ENCODE measurements around the gene ENTPD8. TPM values are rescaled to one million over a fixed set of nuclear protein-coding genes. Genes with fewer than 3 reads are reported as not detected.

Gene ENTPD8
- total RNA-seq, 1 experiment from 2014 or later: 5.4 TPM

DNA sequence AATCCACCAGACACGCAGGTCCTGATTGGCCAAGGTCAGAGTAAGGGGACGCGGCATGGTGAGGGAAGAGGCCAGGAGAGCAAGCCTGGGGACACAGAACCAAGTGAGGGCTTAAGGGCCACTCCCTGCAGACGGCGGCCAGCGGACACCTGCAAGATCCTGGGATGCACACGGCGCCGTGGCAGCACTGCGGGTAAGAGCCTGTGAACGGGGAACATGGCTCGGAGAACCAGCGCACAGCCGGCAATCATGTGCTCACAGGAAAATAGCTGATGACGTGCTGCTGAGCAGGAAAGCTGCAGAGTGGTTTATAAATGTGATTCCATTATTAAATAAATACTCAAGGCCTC is 45.0 kb upstream of the ENTPD8 start:
- no TSS peak for BruUV-seq (replicated peaks)
- Histone ChIP-seq H3K9me3 (ENCODE audit: insufficient read depth, low read depth) (no peaks in the 10 kb centered on the region), H3K4me3 (no peak overlapping the region), H4K20me1 (ENCODE audit: insufficient read depth) (no peaks in the 10 kb centered on the region), H3K27me3 (ENCODE audit: insufficient read depth, low read depth) (no peaks in the 10 kb centered on the region), H2AFZ (no peak overlapping the region), H3F3A (ENCODE audit: insufficient read depth, low read depth) (peaks cover 13% of the 10 kb centered on the region), H3K4me2 (no peak overlapping the region), H3K79me2 (ENCODE audit: low read depth) (no peaks in the 10 kb centered on the region), H3K27ac (no peak overlapping the region), H3K36me3 (ENCODE audit: low read depth) (no peaks in the 10 kb centered on the region), H3K9me2 (ENCODE audit: insufficient read depth) (no peaks in the 10 kb centered on the region), H3K4me1 (replicated peaks; ENCODE audit: insufficient read depth) (peaks cover 17% of the 10 kb centered on the region)
- ChIA-PET POLR2A (ENCODE audit: unreplicated experiment) (no interaction called here), CTCF (no interaction called here)
- TF ChIP-seq, protein P1, sequence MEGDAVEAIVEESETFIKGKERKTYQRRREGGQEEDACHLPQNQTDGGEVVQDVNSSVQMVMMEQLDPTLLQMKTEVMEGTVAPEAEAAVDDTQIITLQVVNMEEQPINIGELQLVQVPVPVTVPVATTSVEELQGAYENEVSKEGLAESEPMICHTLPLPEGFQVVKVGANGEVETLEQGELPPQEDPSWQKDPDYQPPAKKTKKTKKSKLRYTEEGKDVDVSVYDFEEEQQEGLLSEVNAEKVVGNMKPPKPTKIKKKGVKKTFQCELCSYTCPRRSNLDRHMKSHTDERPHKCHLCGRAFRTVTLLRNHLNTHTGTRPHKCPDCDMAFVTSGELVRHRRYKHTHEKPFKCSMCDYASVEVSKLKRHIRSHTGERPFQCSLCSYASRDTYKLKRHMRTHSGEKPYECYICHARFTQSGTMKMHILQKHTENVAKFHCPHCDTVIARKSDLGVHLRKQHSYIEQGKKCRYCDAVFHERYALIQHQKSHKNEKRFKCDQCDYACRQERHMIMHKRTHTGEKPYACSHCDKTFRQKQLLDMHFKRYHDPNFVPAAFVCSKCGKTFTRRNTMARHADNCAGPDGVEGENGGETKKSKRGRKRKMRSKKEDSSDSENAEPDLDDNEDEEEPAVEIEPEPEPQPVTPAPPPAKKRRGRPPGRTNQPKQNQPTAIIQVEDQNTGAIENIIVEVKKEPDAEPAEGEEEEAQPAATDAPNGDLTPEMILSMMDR (conservative IDR thresholded peaks at IDR 0.05): no peak
- no peak for TF ChIP-seq EZH2 (IDR thresholded peaks at IDR 0.05; ENCODE audit: low read depth)
- DNase-seq: no peak
- intact Hi-C loops (cut with micrococcal nuclease; ENCODE audit: unreplicated experiment): no loop called here

DNA sequence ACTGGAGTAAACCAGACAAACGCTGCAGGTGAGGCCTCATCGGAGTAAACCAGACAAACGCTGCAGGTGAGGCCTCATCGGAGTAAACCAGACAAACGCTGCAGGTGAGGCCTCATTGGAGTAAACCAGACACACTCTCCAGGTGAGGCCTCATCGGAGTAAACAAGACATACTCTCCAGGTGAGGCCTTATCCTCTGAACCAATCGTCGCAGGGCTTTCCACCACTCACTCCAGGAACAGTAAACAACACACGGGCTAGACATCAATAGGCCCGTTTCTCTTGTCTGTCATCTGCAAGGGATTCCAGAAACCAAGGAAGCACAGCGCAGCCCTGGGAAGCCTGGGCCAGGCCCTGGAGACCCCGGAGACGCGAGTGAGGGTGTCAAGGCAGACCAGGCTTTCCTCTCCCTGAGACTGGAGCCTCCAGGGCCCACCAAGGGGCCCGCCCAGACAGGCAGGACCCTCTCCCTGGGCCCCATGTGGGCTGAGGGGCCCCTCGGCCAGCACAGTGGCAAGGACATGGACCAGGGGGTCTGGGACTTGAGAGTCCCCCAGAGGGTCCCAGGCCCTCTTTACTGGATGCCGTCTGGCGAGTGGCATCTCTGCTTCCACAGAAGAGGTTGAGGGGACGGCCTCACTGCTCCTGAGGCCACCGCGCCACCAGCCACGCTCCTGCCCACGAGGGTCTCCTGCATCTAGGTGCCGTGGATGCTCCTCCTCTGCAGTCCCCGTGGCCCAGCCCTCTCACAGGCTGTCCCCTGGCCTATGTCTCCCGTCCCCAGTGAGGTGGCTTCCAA is 44.4 kb upstream of the ENTPD8 start:
- no peaks in the 10 kb centered on the region for H3K27me3 ChIP-seq (ENCODE audit: insufficient read depth, low read depth)
- no peaks in the 10 kb centered on the region for H4K20me1 ChIP-seq (ENCODE audit: insufficient read depth)
- no peaks in the 10 kb centered on the region for H3K9me2 ChIP-seq (ENCODE audit: insufficient read depth)
- ChIA-PET CTCF (no interaction called here), POLR2A (ENCODE audit: unreplicated experiment) (no interaction called here)
- no peak overlapping the region for H3K4me2 ChIP-seq
- BruUV-seq (replicated peaks): no TSS peak
- no peaks in the 10 kb centered on the region for H3K9me3 ChIP-seq (ENCODE audit: insufficient read depth, low read depth)
- no peak for DNase-seq
- TF ChIP-seq, protein P1 (conservative IDR thresholded peaks at IDR 0.05): no peak
- no peak for TF ChIP-seq EZH2 (IDR thresholded peaks at IDR 0.05; ENCODE audit: low read depth)
- H3K79me2 ChIP-seq (ENCODE audit: low read depth): no peaks in the 10 kb centered on the region
- H3F3A ChIP-seq (ENCODE audit: insufficient read depth, low read depth): peaks cover 13% of the 10 kb centered on the region
- H3K4me1 ChIP-seq (replicated peaks; ENCODE audit: insufficient read depth): peaks cover 17% of the 10 kb centered on the region
- H3K36me3 ChIP-seq (ENCODE audit: low read depth): no peaks in the 10 kb centered on the region
- intact Hi-C loops (cut with micrococcal nuclease; ENCODE audit: unreplicated experiment): no loop called here
- no peak overlapping the region for H3K4me3 ChIP-seq
- H2AFZ ChIP-seq: no peak overlapping the region
- no peak overlapping the region for H3K27ac ChIP-seq

DNA sequence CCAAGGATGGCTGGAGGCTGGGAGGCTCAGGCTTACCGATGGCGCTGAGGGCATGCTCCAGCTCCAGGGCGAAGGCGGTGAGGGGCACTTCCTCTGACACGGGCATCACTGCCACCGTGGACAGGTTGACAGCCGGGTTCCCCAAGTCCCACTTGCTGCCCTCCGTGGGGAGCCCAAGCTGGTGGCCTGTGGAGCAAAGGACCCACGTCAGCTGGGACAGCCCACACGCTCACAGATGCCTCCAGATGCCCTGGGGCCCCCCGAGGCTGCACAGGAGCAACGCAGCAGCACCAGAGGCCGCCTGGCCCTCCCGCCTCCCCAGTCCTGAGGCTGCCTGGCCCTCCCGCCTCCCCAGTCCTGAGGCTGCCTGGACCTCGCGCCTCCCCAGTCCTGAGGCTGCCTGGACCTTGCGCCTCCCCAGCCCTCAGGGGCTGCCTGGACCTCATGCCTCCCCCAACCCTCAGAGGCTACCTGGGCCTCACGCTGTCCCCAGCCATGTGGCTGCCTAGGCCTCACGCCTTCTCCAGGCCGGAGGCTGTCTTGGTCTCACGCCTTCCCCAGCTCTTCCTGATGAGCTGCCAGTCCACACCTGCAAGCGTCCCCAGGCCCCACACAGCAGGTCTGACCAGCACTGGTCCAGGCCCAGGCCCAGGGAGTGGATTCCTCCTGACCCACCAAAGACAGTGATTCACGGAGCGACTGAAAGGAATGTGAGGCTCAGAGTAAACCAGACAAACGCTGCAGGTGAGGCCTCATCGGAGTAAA is 43.6 kb upstream of the ENTPD8 start:
- H3K4me2 ChIP-seq: no peak overlapping the region
- no peak overlapping the region for H3K27ac ChIP-seq
- intact Hi-C loops (cut with micrococcal nuclease; ENCODE audit: unreplicated experiment): no loop called here
- H3K4me1 ChIP-seq (replicated peaks; ENCODE audit: insufficient read depth): peaks cover 17% of the 10 kb centered on the region
- H3F3A ChIP-seq (ENCODE audit: insufficient read depth, low read depth): peaks cover 13% of the 10 kb centered on the region
- no peaks in the 10 kb centered on the region for H3K9me3 ChIP-seq (ENCODE audit: insufficient read depth, low read depth)
- H3K79me2 ChIP-seq (ENCODE audit: low read depth): no peaks in the 10 kb centered on the region
- DNase-seq: no peak
- H4K20me1 ChIP-seq (ENCODE audit: insufficient read depth): no peaks in the 10 kb centered on the region
- ChIA-PET POLR2A (ENCODE audit: unreplicated experiment) (no interaction called here), CTCF (no interaction called here)
- H3K36me3 ChIP-seq (ENCODE audit: low read depth): no peaks in the 10 kb centered on the region
- H3K27me3 ChIP-seq (ENCODE audit: insufficient read depth, low read depth): no peaks in the 10 kb centered on the region
- TF ChIP-seq, protein P1 (conservative IDR thresholded peaks at IDR 0.05): no peak
- TF ChIP-seq EZH2 (IDR thresholded peaks at IDR 0.05; ENCODE audit: low read depth): no peak
- BruUV-seq (replicated peaks): no TSS peak
- no peak overlapping the region for H3K4me3 ChIP-seq
- H2AFZ ChIP-seq: no peak overlapping the region
- H3K9me2 ChIP-seq (ENCODE audit: insufficient read depth): no peaks in the 10 kb centered on the region

Data from PC-9 (cell line).